GM20431 (cell line): Measurements from ENCODE around the gene REXO5.

Experiments
- in situ Hi-C: fragments of 300-500 bp; cut with MseI, MboI; formaldehyde crosslinking; loops from one replicate; pipeline ENCODE4 v1.15.0; 2020; ENCODE audit warnings: low sequenced_read_pairs; ENCODE audit not compliant: unreplicated experiment

Gene REXO5

DNA sequence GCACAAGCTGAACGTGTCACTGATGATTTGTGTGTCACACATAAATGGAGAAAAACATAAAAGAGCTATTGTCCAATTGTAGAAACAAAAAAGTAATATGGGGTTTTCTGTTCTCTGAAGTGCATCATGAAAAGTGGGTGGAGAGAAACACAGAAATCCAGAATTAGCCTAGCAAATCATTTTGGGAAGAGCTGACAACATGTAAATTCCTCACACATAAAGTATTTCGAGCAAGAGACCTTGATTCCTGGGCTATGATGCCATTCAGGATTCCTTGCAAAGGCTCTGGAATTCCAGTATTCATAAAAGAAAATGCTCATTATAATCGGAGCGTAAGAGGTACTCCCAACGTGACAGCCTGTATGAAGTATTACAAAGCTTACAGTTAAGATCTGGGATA lies 92.7 kb downstream of the REXO5 start:
- in situ Hi-C loops: no loop called here
